H1 (cell line): Measurements from ENCODE around the gene TAT.

ENCODE experiments used
- CBX8 ChIP-seq: fragments of 300-800, 300-1000 bp; sonication (generic); IDR thresholded peaks from 2 replicates; pipeline ENCODE4 v1.7.1; 2016; ENCODE audit warnings: low read depth, low read length, borderline replicate concordance
- CHD2 ChIP-seq: IDR thresholded peaks from 2 replicates; pipeline ENCODE4 v1.6.1; 2012; ENCODE audit warnings: low read length, improper control_type of control experiment
- CTCF ChIP-seq, 3 experiments: IDR thresholded peaks; 1 replicate in 2 of 3; 2 replicates in 1 of 3; pipeline versions ENCODE4 v1.5.1 to v1.6.1; 2011; ENCODE audit warnings: low read length in 3 of 3, mild to moderate bottlenecking in 3 of 3, inconsistent platforms in 2 of 3, low read depth in 1 of 3, moderate library complexity in 1 of 3; ENCODE audit not compliant: insufficient read depth in 1 of 3; ENCODE audit errors: control extremely low read depth in 1 of 3
- EP300 ChIP-seq, 2 experiments: IDR thresholded peaks; 1 replicate in 1 of 2; 2 replicates in 1 of 2; pipeline ENCODE4 v1.6.1; 2011 to 2012; ENCODE audit warnings: low read depth in 2 of 2, low read length in 2 of 2, mild to moderate bottlenecking in 2 of 2, borderline replicate concordance in 1 of 2, inconsistent platforms in 1 of 2, moderate library complexity in 1 of 2
- POLR2A ChIP-seq, 2 experiments: IDR thresholded peaks; 1 replicate in 1 of 2; 2 replicates in 1 of 2; pipeline ENCODE4 v1.6.1; 2011; ENCODE audit warnings: low read depth in 2 of 2, low read length in 2 of 2, mild to moderate bottlenecking in 2 of 2; ENCODE audit errors: control extremely low read depth in 1 of 2

DNA sequence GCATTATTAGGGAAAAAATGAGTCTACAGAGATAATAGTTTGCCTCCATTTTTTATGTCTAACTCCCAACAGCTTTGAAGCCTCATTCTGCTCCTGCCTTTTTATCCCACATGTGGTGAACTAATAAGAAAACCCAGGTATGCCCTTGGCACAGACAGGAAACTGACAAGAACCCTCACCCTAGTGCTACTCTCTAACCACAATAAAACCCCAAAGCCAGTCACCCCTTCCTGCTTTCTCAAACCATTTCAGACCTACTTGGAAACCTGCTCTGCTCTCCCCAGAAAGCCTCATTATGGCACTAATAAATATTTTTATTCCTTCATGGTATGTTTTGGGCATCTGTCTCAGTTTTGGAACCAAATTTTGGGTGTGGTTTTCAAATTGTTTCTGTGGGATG, 45.2 kb upstream of the TAT start:
- TF ChIP-seq CHD2: no peak
- no peak for TF ChIP-seq CTCF (IDR thresholded peaks at IDR 0.05; ENCODE audit: control extremely low read depth in 1 of 3, insufficient read depth in 1 of 3, low read depth in 1 of 3, low read length in 3 of 3)
- TF ChIP-seq CBX8: no peak
- no peak for TF ChIP-seq EP300 (IDR thresholded peaks at IDR 0.05; ENCODE audit: borderline replicate concordance in 1 of 2, low read depth in 2 of 2, low read length in 2 of 2)
- TF ChIP-seq POLR2A (IDR thresholded peaks at IDR 0.05; ENCODE audit: control extremely low read depth in 1 of 2, low read depth in 2 of 2, low read length in 2 of 2): no peak
